SK-N-MC (cell line): Measurements from ENCODE around the gene HSD17B10.

ENCODE experiments used
- EZH2 ChIP-seq: fragments of 200-600 bp; sonication (generic); IDR thresholded peaks from one replicate; pipeline ENCODE4 v1.6.1; 2017; ENCODE audit warnings: antibody characterized with exemption
- FOXP2 ChIP-seq: optimal IDR thresholded peaks from 2 replicates; pipeline ENCODE3; 2011; ENCODE audit warnings: mild to moderate bottlenecking, moderate library complexity; ENCODE audit not compliant: insufficient read depth; ENCODE audit errors: extremely low read length, control extremely low read depth
- POLR2AphosphoS5 ChIP-seq: IDR thresholded peaks from 2 replicates; pipeline ENCODE4 v1.6.1; 2012; ENCODE audit warnings: mild to moderate bottlenecking, low read depth, low read length, borderline replicate concordance

- no peak for TF ChIP-seq EZH2
- no peak for TF ChIP-seq POLR2AphosphoS5
- no peak for TF ChIP-seq FOXP2
Observed at GRCh38 chrX:53395605-53396298, 38.4 kb downstream of the HSD17B10 start.
